ENCODE data around the gene PLA2R1.

PLA2R1 gene

DNA sequence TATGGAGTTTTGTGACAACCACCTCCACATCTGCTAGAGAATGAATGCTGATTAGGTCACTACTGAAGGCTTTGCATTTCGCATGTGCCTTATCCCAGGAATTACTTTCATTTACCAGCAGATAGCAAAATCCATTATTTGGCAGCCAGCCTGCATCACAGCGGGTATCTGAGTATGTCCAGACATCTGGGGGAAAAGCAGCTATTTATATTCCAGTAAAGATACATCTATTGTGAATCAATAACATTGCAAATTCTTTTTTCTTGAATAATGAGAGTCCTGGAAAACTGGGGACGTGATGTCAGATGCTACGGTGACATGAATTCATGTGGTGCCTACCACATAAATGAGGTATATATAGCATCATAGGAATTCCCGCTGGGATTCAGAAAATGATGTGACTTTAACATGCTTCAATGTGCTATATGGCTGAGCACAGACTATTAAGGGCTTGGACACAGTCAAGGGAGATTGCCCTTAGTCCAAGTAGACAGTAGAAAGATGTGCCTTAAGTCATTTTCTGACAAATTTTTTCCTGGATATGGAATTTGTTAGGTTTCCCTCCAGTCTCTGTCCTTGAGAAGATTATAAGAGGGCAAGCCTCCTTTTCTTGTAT lies 180.2 kb downstream of the PLA2R1 start:
- H2AFZ ChIP-seq (ENCODE audit: low read depth, low read length, severe bottlenecking): no peak overlapping the region
- no peaks in the 10 kb centered on the region for H4K20me1 ChIP-seq (ENCODE audit: low read depth, low read length)
- no peak overlapping the region for H3K4me3 ChIP-seq (ENCODE audit: insufficient read depth, low read length, poor library complexity, severe bottlenecking)
- H3F3A ChIP-seq (ENCODE audit: insufficient read depth): no peaks in the 10 kb centered on the region
- H3K27ac ChIP-seq (ENCODE audit: low read depth, low read length): no peak overlapping the region
- H3K4me2 ChIP-seq (ENCODE audit: low read depth, low read length, poor library complexity, severe bottlenecking): no peak overlapping the region
- H3K27me3 ChIP-seq (ENCODE audit: low read length): no peaks in the 10 kb centered on the region
- H3K79me2 ChIP-seq (ENCODE audit: insufficient read depth, low read length): no peaks in the 10 kb centered on the region
- no peak for TF ChIP-seq EZH2phosphoT487 (conservative IDR thresholded peaks at IDR 0.05; ENCODE audit: low read length)
- TF ChIP-seq, protein P1, sequence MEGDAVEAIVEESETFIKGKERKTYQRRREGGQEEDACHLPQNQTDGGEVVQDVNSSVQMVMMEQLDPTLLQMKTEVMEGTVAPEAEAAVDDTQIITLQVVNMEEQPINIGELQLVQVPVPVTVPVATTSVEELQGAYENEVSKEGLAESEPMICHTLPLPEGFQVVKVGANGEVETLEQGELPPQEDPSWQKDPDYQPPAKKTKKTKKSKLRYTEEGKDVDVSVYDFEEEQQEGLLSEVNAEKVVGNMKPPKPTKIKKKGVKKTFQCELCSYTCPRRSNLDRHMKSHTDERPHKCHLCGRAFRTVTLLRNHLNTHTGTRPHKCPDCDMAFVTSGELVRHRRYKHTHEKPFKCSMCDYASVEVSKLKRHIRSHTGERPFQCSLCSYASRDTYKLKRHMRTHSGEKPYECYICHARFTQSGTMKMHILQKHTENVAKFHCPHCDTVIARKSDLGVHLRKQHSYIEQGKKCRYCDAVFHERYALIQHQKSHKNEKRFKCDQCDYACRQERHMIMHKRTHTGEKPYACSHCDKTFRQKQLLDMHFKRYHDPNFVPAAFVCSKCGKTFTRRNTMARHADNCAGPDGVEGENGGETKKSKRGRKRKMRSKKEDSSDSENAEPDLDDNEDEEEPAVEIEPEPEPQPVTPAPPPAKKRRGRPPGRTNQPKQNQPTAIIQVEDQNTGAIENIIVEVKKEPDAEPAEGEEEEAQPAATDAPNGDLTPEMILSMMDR (IDR thresholded peaks at IDR 0.05; ENCODE audit: insufficient read depth, low read length, poor library complexity, severe bottlenecking): no peak
- H3K9me3 ChIP-seq (ENCODE audit: insufficient read depth, low read length): no peaks in the 10 kb centered on the region
- no peak overlapping the region for H3K9ac ChIP-seq (ENCODE audit: low read length)
- 0 out of 2 replicates have a peak, but pooled peaks cover 3% of the 10 kb centered on the region for H3K36me3 ChIP-seq (ENCODE audit: low read length)
- H3K9me2 ChIP-seq (replicated peaks; ENCODE audit: insufficient read depth, low read length): no peaks in the 10 kb centered on the region
